BLaER1 (cell line): ENCODE results near the gene LPIN3.

ENCODE experiments used
- H3K27ac ChIP-seq: shearing (Covaris generic); formaldehyde crosslinking; 2 replicates; pipeline ENCODE4 v1.8.1; 2022
- H3K27me3 ChIP-seq: shearing (Covaris generic); formaldehyde crosslinking; 2 replicates; pipeline ENCODE4 v1.8.1; 2022
- H3K36me3 ChIP-seq: shearing (Covaris generic); formaldehyde crosslinking; 2 replicates; pipeline ENCODE4 v1.8.1; 2022
- H3K4me1 ChIP-seq: shearing (Covaris generic); formaldehyde crosslinking; 2 replicates; pipeline ENCODE4 v1.8.1; 2022
- H3K4me2 ChIP-seq: shearing (Covaris generic); formaldehyde crosslinking; 2 replicates; pipeline ENCODE4 v1.8.1; 2022
- H3K4me3 ChIP-seq: shearing (Covaris generic); formaldehyde crosslinking; 2 replicates; pipeline ENCODE4 v1.8.1; 2022
- H3K9ac ChIP-seq: shearing (Covaris generic); formaldehyde crosslinking; 2 replicates; pipeline ENCODE4 v1.8.1; 2022
- H3K9me3 ChIP-seq: shearing (Covaris generic); formaldehyde crosslinking; 2 replicates; pipeline ENCODE4 v1.8.1; 2022
- H4K20me1 ChIP-seq: shearing (Covaris generic); formaldehyde crosslinking; 2 replicates; pipeline ENCODE4 v1.8.1; 2022
- Cebpa-rat ChIP-seq: shearing (Covaris generic); IDR thresholded peaks from 2 replicates; pipeline ENCODE4 v1.8.1; 2022

LPIN3 gene

DNA sequence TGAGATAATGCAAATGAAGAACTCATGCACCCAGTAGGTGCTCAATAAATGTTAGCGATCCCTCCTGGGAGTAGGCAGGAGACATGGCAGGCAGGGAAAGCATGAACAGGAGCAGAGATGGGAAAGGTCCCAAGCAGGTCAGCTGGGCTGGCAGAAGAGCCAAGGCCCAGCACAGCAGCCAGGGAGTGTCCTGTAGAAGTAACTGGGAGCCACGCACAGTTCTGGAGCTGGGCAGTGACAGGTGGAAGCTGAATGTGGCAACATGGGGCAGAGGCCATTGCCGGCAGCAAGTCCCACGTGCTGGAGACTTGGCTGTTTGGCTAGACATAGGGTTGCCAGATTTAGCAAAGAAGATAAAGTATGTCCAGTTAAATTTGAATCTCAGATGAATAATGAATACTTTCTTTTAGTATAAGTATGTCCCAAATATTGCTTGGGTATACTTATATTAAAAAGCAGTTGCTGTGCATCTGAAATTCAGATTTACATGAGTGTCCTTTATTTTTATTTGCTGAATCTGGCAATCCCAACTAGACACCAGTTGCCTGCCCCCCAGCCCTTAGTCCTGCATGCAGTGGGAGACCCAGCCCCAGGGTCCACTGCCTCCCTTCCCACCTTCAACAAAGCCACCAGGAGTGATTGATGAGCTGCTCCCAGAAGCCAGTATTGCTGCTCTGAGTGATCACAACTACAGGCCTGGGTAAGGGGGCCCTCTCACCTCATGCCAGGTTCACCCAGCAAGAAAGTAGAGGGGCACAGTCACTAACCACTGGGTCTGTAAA, 3.7 kb upstream of the LPIN3 start:
- no peaks in the 10 kb centered on the region for H3K27me3 ChIP-seq
- TF ChIP-seq Cebpa-rat: no peak
- H3K4me2 ChIP-seq: no peak overlapping the region
- H3K4me3 ChIP-seq: no peak overlapping the region
- no peaks in the 10 kb centered on the region for H3K36me3 ChIP-seq
- H3K9ac ChIP-seq: no peak overlapping the region
- no peaks in the 10 kb centered on the region for H4K20me1 ChIP-seq
- H3K27ac ChIP-seq: no peak overlapping the region
- peaks cover 8% of the 10 kb centered on the region for H3K4me1 ChIP-seq
- H3K9me3 ChIP-seq: no peaks in the 10 kb centered on the region

DNA sequence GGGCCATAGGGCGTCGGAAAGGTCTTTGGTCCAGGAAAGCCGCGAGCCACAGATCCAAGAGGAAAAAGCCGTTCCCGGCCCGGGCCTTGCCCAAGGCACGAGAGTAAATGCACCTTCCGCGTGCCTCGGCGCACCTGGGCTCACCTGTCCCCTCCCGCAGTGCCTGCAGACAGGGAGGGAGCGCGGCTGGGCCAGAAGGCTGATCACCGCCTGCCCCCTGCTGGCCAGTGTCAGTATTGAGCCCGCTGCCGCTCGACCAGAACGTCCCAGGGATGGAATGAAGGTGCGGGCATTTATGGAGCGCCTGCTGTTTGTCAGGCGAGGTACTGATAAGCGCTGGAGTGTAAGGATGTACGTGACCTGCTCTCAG, 679 bp upstream of the LPIN3 start:
- H3K9ac ChIP-seq: no peak overlapping the region
- no peak overlapping the region for H3K27ac ChIP-seq
- H3K4me2 ChIP-seq: peak overlapping the region; percentile 46
- H3K4me3 ChIP-seq: no peak overlapping the region
- H3K36me3 ChIP-seq: no peaks in the 10 kb centered on the region
- H3K27me3 ChIP-seq: no peaks in the 10 kb centered on the region
- H3K9me3 ChIP-seq: no peaks in the 10 kb centered on the region
- no peak for TF ChIP-seq Cebpa-rat
- peaks cover 8% of the 10 kb centered on the region for H3K4me1 ChIP-seq
- H4K20me1 ChIP-seq: no peaks in the 10 kb centered on the region

DNA sequence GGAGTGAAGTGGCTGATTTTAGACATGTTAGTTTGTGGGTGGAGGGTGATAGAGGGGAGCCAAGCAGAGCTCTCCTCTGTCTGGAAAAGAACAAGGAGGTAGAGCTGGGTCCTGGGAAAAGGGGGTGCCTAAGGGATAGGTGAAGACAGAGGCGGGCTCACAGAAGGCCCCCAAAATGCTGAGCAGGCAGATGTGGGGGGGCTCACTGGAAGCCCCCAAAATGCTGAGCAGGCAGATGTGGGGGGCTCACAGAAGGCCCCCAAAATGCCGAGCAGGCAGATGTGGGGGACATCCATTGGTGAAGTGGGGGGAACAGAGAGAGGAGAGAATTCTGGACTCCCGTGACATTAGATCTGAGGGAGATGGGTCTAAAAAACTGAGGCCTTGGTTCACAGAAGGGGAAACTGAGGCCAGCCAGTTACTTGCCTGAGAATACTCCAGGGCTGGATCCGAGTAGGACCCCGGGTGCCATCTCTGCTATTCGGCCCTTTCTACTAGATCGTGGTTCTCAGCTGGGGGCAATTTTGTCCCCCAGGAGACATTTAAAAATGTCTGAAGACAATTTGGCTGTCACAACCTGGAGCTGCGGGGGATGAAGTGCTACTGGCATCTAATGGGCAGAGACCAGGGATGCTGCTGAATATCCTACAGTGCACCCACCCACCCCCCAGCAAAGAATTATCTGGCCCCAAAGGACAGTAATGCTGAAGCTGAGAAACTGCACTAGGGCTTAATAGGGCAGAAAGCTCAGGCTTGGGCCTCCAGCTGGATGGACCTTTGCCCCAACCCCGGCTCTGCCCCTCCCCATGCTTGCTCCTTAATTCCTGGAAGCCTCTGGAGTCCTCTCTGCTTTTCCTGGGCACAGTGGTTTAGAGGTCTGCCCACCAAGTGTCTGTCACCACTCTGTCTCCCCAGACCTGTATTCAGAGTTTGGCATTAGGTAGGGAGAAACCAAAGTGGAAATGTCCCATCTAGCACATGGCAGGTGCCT, 2.1 kb downstream of the LPIN3 start:
- Histone ChIP-seq H3K4me1 (peaks cover 14% of the 10 kb centered on the region), H3K9ac (no peak overlapping the region), H3K27ac (no peak overlapping the region), H3K9me3 (no peaks in the 10 kb centered on the region), H4K20me1 (no peaks in the 10 kb centered on the region), H3K36me3 (no peaks in the 10 kb centered on the region), H3K4me2 (no peak overlapping the region), H3K4me3 (no peak overlapping the region), H3K27me3 (no peaks in the 10 kb centered on the region)
- no peak for TF ChIP-seq Cebpa-rat

DNA sequence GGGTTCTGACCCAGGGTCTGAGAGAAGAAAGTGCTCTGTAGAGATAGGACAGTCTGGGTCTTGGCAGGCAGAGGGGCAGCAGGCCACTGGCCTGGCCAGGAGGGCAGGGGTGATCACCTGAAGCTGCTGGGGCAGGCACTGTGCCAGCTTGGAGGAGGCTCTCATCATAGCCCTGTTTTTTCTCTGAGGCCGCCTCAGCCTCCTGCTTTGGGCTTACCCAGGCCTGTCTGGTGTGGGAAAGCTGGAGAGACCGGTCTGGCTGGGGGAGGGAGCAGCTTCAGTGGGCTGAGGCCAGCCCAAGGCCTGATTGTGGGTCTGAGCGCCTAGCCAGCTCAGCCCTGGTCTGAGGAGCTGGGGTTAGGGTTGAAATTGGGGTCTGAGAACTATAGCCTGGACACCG, 3.9 kb downstream of the LPIN3 start:
- no peaks in the 10 kb centered on the region for H3K36me3 ChIP-seq
- no peak overlapping the region for H3K27ac ChIP-seq
- H3K4me1 ChIP-seq: peaks cover 12% of the 10 kb centered on the region
- no peaks in the 10 kb centered on the region for H3K27me3 ChIP-seq
- no peaks in the 10 kb centered on the region for H4K20me1 ChIP-seq
- no peaks in the 10 kb centered on the region for H3K9me3 ChIP-seq
- no peak overlapping the region for H3K4me2 ChIP-seq
- H3K4me3 ChIP-seq: no peak overlapping the region
- TF ChIP-seq Cebpa-rat: no peak
- H3K9ac ChIP-seq: no peak overlapping the region

DNA sequence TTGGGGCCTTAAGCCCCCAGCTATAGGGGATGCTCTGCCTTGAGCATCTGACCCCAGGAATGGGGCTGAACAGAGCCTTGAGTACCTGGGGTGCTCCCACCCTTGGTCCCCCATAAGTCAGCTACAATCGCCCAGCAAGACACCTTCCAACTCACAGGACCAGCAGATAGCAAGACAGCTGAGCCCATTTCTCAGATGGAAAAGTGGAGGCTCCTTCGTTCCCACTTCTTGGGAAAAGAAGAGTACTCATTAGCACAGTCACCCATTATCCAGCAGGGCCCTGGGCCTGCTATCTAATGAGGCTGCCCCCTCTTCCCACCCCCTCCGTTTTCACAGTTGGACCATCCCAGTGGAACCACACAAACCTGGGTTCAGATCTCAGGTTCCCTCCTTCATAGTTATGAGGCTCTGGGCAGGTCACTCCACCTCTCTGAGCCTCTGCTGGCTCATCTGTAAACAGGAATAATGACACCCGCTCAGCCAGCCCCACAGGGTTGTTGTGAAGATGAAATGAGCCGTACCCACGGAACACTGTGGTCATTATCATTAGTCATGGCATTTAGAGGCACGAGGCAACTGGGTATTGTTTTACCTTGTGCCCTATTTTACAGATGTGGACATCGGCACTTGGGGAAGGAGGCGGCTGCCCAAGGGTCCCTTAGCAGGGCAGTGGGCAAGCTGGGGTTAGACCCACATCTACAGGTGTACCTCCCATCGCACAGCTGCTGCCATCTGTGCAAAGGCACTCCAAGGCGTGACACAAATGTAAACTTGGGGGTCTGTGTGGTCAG, 4.5 kb downstream of the LPIN3 start:
- no peak overlapping the region for H3K4me2 ChIP-seq
- H3K9ac ChIP-seq: no peak overlapping the region
- H3K27me3 ChIP-seq: no peaks in the 10 kb centered on the region
- TF ChIP-seq Cebpa-rat: no peak
- peaks cover 8% of the 10 kb centered on the region for H3K4me1 ChIP-seq
- no peak overlapping the region for H3K4me3 ChIP-seq
- H4K20me1 ChIP-seq: no peaks in the 10 kb centered on the region
- no peaks in the 10 kb centered on the region for H3K36me3 ChIP-seq
- H3K27ac ChIP-seq: no peak overlapping the region
- no peaks in the 10 kb centered on the region for H3K9me3 ChIP-seq

DNA sequence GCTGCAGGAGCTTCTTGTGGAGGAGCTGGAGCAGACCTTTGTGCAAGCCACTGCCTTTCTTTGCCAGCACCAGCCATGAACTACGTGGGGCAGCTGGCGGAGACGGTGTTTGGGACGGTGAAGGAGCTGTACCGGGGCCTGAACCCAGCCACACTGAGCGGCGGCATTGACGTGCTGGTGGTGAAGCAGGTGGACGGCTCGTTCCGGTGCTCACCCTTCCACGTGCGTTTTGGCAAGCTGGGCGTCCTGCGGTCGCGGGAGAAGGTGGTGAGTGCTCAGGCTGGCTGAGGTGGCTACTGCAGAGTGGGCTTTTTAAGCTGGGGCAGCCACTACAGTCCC, 5.1 kb downstream of the LPIN3 start:
- Histone ChIP-seq H3K4me3 (no peak overlapping the region), H3K9me3 (no peaks in the 10 kb centered on the region), H3K4me1 (peaks cover 8% of the 10 kb centered on the region), H3K36me3 (no peaks in the 10 kb centered on the region), H4K20me1 (no peaks in the 10 kb centered on the region), H3K27ac (no peak overlapping the region), H3K4me2 (no peak overlapping the region), H3K27me3 (no peaks in the 10 kb centered on the region), H3K9ac (no peak overlapping the region)
- no peak for TF ChIP-seq Cebpa-rat

DNA sequence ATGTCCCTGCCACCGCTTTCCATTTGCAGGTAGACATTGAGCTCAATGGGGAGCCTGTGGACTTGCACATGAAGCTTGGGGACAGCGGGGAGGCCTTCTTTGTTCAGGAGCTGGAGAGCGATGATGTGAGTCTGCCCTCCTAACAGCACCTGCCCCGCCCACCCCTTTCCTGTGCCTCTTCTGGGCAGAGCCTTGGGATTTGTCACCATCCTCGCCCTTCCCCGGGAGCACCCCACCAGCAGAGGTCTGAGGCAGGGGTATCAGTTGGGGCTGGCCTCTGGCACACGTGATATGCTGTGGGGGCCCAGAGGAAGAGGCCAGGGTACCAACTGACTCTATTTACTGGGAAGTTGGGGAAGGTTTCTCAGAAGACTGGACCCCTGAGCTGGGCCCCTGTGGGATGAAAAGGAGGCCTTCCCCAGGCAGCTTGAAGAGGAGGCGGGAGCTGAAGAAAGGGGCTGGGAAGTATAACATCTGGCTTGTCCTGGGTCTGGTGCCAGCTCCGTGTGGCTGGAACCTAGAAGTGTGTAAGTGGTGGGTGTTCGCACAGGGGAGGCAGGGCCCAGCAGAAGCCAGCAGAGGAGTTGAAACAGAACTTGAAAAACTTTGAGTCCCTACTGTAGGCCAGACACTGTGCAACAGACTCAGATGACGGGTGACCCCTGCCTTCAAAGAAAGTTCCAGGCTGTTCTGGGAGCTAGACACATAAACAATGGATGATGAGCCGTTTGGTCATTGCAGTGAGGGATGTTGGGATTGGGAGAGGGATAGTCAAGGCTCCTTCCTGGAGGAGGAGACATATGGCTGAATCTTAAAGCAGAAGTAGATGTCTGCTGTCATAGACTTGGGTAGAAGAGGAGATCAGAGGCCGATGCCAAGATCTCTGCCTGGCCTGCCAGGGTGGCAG, 7.2 kb downstream of the LPIN3 start:
- no peak for TF ChIP-seq Cebpa-rat
- no peaks in the 10 kb centered on the region for H3K27me3 ChIP-seq
- H4K20me1 ChIP-seq: no peaks in the 10 kb centered on the region
- no peak overlapping the region for H3K27ac ChIP-seq
- H3K36me3 ChIP-seq: no peaks in the 10 kb centered on the region
- H3K9me3 ChIP-seq: no peaks in the 10 kb centered on the region
- H3K4me3 ChIP-seq: no peak overlapping the region
- 0 out of 2 replicates have a peak overlapping the region, but pooled peaks have one; percentile 14 for H3K4me2 ChIP-seq
- H3K9ac ChIP-seq: no peak overlapping the region
- peaks cover 8% of the 10 kb centered on the region for H3K4me1 ChIP-seq

DNA sequence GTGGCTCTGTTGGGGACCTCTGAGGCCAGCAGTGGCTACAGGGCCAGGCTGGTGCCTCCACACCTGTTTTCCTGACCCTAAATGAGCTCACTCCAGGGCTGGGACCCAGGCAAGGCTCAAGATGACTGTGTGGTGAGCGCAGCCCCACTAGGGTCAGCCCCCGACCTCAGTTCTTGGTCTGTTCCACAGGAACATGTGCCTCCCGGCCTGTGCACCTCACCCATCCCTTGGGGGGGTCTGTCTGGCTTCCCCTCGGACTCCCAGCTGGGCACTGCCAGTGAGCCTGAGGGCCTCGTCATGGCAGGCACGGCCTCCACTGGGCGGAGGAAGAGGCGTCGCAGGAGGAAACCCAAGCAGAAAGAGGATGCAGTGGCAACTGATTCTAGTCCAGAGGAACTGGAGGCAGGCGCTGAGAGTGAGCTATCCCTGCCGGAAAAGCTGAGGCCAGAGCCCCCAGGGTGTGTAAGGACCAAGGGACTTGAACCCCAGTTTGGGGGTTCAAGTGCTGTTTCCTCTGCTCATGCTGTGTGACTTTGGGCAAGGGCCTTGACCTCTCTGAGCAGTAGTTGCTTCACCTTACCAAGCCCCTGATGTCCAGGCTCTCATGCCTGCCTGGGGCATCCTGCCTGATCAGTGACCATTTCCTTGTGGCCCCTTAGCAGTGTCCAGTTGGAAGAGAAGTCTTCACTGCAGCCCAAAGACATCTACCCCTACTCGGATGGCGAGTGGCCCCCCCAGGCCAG, 8.0 kb downstream of the LPIN3 start:
- no peak overlapping the region for H3K27ac ChIP-seq
- TF ChIP-seq Cebpa-rat: no peak
- H4K20me1 ChIP-seq: no peaks in the 10 kb centered on the region
- H3K9me3 ChIP-seq: no peaks in the 10 kb centered on the region
- no peak overlapping the region for H3K4me2 ChIP-seq
- H3K4me3 ChIP-seq: no peak overlapping the region
- no peaks in the 10 kb centered on the region for H3K27me3 ChIP-seq
- peaks cover 8% of the 10 kb centered on the region for H3K4me1 ChIP-seq
- no peaks in the 10 kb centered on the region for H3K36me3 ChIP-seq
- H3K9ac ChIP-seq: no peak overlapping the region
